IMR-90 (cell line): ENCODE data around the gene STAG2. TPM values are rescaled to one million over a fixed set of nuclear protein-coding genes. Genes with fewer than 3 reads are reported as not detected.

Source experiments
- ATAC-seq: fragments of 200-7000 bp; cut with Tn5 transposase; 2 replicates; pipeline ENCODE4 v1.9.1; 2020; ENCODE audit warnings: low read depth, mild to moderate bottlenecking, moderate library complexity
- BruUV-seq: library from RNA; stranded (reverse); fragments of 400-500 nt; replicated peaks from 2 replicates; lab custom pipeline; 2021; lab: Mats Ljungman, UMichigan
- CTCF ChIA-PET: fragments of 300-600 bp; formaldehyde crosslinking; extraction: SDS; loops from one replicate; lab custom pipeline; 2021; ENCODE audit warnings: antibody characterized with exemption; lab: Yijun Ruan, JAX
- POLR2A ChIA-PET: fragments of 300-600 bp; sonication (Branson Sonifier 250); formaldehyde crosslinking; loops from one replicate; lab custom pipeline; 2022; ENCODE audit warnings: antibody characterized with exemption; ENCODE audit not compliant: unreplicated experiment; lab: Charles Lee
- DNase-seq: peaks from one replicate; pipeline ENCODE4 v3.0.0; 2013
- H2AFZ ChIP-seq: replicated peaks from 2 replicates; pipeline ENCODE3; 2013; ENCODE audit warnings: low read length, mild to moderate bottlenecking; ENCODE audit not compliant: poor library complexity
- H2AK5ac ChIP-seq: 2 replicates; pipeline ENCODE4 v1.6.1; 2013; ENCODE audit warnings: low read depth, low read length, inconsistent platforms
- H2AK9ac ChIP-seq: replicated peaks from 2 replicates; pipeline ENCODE3; 2013; ENCODE audit warnings: mild to moderate bottlenecking, low read depth, low read length, moderate library complexity; ENCODE audit not compliant: poor library complexity
- H2BK120ac ChIP-seq: 2 replicates; pipeline ENCODE4 v1.6.1; 2013; ENCODE audit warnings: low read depth, low read length, inconsistent platforms
- H2BK15ac ChIP-seq: 3 replicates; pipeline ENCODE4 v1.6.1; 2013; ENCODE audit warnings: low read depth, low read length, inconsistent platforms
- H2BK20ac ChIP-seq: 2 replicates; pipeline ENCODE4 v1.6.1; 2013; ENCODE audit warnings: low read depth, mild to moderate bottlenecking, inconsistent platforms, low read length, moderate library complexity
- H2BK5ac ChIP-seq: 2 replicates; pipeline ENCODE4 v1.6.1; 2013; ENCODE audit warnings: mild to moderate bottlenecking, low read depth, low read length, inconsistent platforms; ENCODE audit not compliant: poor library complexity, severe bottlenecking
- H3K14ac ChIP-seq: replicated peaks from 2 replicates; pipeline ENCODE4 v1.6.1; 2013; ENCODE audit warnings: low read depth, low read length, inconsistent platforms
- H3K18ac ChIP-seq: 2 replicates; pipeline ENCODE4 v1.6.1; 2013; ENCODE audit warnings: low read depth, low read length, control low read depth
- H3K23ac ChIP-seq: 2 replicates; pipeline ENCODE4 v1.6.1; 2013; ENCODE audit warnings: low read depth, low read length, inconsistent platforms
- H3K27ac ChIP-seq: 2 replicates; pipeline ENCODE4 v1.5.1; 2013; ENCODE audit warnings: mild to moderate bottlenecking, control low read depth, low read length; ENCODE audit not compliant: insufficient read depth
- H3K27me3 ChIP-seq: 2 replicates; pipeline ENCODE4 v1.6.1; 2013; ENCODE audit warnings: low read length; ENCODE audit not compliant: control insufficient read depth, insufficient read depth
- H3K36me3 ChIP-seq: 2 replicates; pipeline ENCODE4 v1.6.1; 2013; ENCODE audit warnings: low read length, mixed read lengths; ENCODE audit not compliant: control insufficient read depth, insufficient read depth
- H3K4ac ChIP-seq: 2 replicates; pipeline ENCODE4 v1.6.1; 2013; ENCODE audit warnings: low read depth, low read length, inconsistent platforms
- H3K4me1 ChIP-seq: 2 replicates; pipeline ENCODE4 v1.6.1; 2013; ENCODE audit warnings: low read length, mixed read lengths; ENCODE audit not compliant: control insufficient read depth, insufficient read depth
- H3K4me2 ChIP-seq: 2 replicates; pipeline ENCODE4 v1.6.1; 2013; ENCODE audit warnings: low read depth, mild to moderate bottlenecking, control low read depth, low read length, moderate library complexity
- H3K4me3 ChIP-seq: 2 replicates; pipeline ENCODE4 v1.5.1; 2013; ENCODE audit warnings: low read depth, mild to moderate bottlenecking, control low read depth, low read length, moderate library complexity; ENCODE audit not compliant: insufficient read depth
- H3K56ac ChIP-seq: 2 replicates; pipeline ENCODE4 v1.6.1; 2013; ENCODE audit warnings: low read length, inconsistent platforms; ENCODE audit not compliant: insufficient read depth; ENCODE audit errors: extremely low read depth
- H3K79me1 ChIP-seq, 2 experiments: 2 replicates each; pipeline ENCODE4 v1.6.1; 2013; ENCODE audit warnings: low read length in 2 of 2, inconsistent platforms in 1 of 2, low read depth in 1 of 2
- H3K9ac ChIP-seq: 2 replicates; pipeline ENCODE4 v1.6.1; 2013; ENCODE audit warnings: low read depth, low read length, control low read depth
- H3K9me1 ChIP-seq: 2 replicates; pipeline ENCODE4 v1.6.1; 2013; ENCODE audit warnings: low read length, inconsistent platforms; ENCODE audit not compliant: insufficient read depth
- H3K9me3 ChIP-seq: 2 replicates; pipeline ENCODE4 v1.6.1; 2013; ENCODE audit warnings: low read length; ENCODE audit not compliant: control insufficient read depth, insufficient read depth
- H4K20me1 ChIP-seq: 2 replicates; pipeline ENCODE4 v1.6.1; 2013; ENCODE audit warnings: low read length, inconsistent platforms; ENCODE audit not compliant: insufficient read depth
- H4K5ac ChIP-seq: 2 replicates; pipeline ENCODE4 v1.6.1; 2013; ENCODE audit warnings: mild to moderate bottlenecking, low read depth, low read length, control low read depth
- H4K8ac ChIP-seq, 2 experiments: 2 replicates each; pipeline ENCODE4 v1.6.1; 2013; ENCODE audit warnings: low read depth in 2 of 2, low read length in 2 of 2, control low read depth in 1 of 2, inconsistent platforms in 1 of 2
- H4K91ac ChIP-seq: 2 replicates; pipeline ENCODE4 v1.6.1; 2013; ENCODE audit warnings: low read depth, low read length, inconsistent platforms; ENCODE audit not compliant: insufficient read depth
- BHLHE40 ChIP-seq: fragments of 150-350 bp; IDR thresholded peaks from 2 replicates; pipeline ENCODE4 v1.6.1; 2016; ENCODE audit warnings: mild to moderate bottlenecking, low read depth, low read length
- CEBPB ChIP-seq: IDR thresholded peaks from 2 replicates; pipeline ENCODE4 v1.6.1; 2012; ENCODE audit warnings: low read depth, low read length, improper control_type of control experiment
- CHD1 ChIP-seq: IDR thresholded peaks from 2 replicates; pipeline ENCODE4 v1.6.1; 2012; ENCODE audit warnings: low read depth, low read length, improper control_type of control experiment
- FOS ChIP-seq: fragments of 150-350 bp; IDR thresholded peaks from 2 replicates; pipeline ENCODE4 v1.6.1; 2016; ENCODE audit warnings: low read depth, low read length
- MAFK ChIP-seq: IDR thresholded peaks from 2 replicates; pipeline ENCODE4 v1.6.1; 2012; ENCODE audit warnings: low read depth, low read length, improper control_type of control experiment
- MAZ ChIP-seq: IDR thresholded peaks from 2 replicates; pipeline ENCODE4 v1.6.1; 2012; ENCODE audit warnings: low read depth, mild to moderate bottlenecking, low read length, improper control_type of control experiment, moderate library complexity, borderline replicate concordance
- MXI1 ChIP-seq: IDR thresholded peaks from 2 replicates; pipeline ENCODE4 v1.6.1; 2012; ENCODE audit warnings: low read depth, mild to moderate bottlenecking, low read length, moderate library complexity, borderline replicate concordance
- NFE2L2 ChIP-seq: fragments of 150-350 bp; IDR thresholded peaks from 2 replicates; pipeline ENCODE4 v1.6.1; 2016; ENCODE audit warnings: low read depth, mild to moderate bottlenecking, low read length
- POLR2A ChIP-seq: IDR thresholded peaks from 2 replicates; pipeline ENCODE4 v1.6.1; 2012; ENCODE audit warnings: mild to moderate bottlenecking, low read depth, low read length
- RAD21 ChIP-seq: IDR thresholded peaks from 2 replicates; pipeline ENCODE4 v1.6.1; 2012; ENCODE audit warnings: low read length, improper control_type of control experiment
- RCOR1 ChIP-seq: IDR thresholded peaks from 2 replicates; pipeline ENCODE4 v1.6.1; 2012; ENCODE audit warnings: mild to moderate bottlenecking, low read length, improper control_type of control experiment; ENCODE audit not compliant: insufficient replicate concordance
- RFX5 ChIP-seq: IDR thresholded peaks from 2 replicates; pipeline ENCODE4 v1.8.0; 2012; ENCODE audit warnings: low read depth, mild to moderate bottlenecking, low read length, moderate library complexity
- SMC3 ChIP-seq: fragments of 150-350 bp; IDR thresholded peaks from 2 replicates; pipeline ENCODE4 v1.6.1; 2016; ENCODE audit warnings: low read depth, mild to moderate bottlenecking, antibody characterized with exemption, low read length, moderate library complexity
- WGBS, 2 experiments: methylation state at CpG; one replicate each; pipeline versions ENCODE4 v1.1.5 to v1.1.7; 2013; ENCODE audit warnings: missing lambda C conversion rate in 2 of 2; ENCODE audit not compliant: insufficient read length in 1 of 2; ENCODE audit errors: extremely low coverage in 2 of 2; 5-methylcytosine and 5-hydroxymethylcytosine counted together
- dilution Hi-C: fragments of 300-500 bp; cut with HindIII; formaldehyde crosslinking; loops from one replicate; pipeline ENCODE4 v1.14.3; 2018; ENCODE audit warnings: low sequenced_read_pairs; ENCODE audit not compliant: unreplicated experiment
- in situ Hi-C: fragments of 300-500 bp; cut with MboI; formaldehyde crosslinking; loops from 3 replicates; pipeline ENCODE4 v1.14.3; 2019; ENCODE audit warnings: low sequenced_read_pairs, inconsistent platforms, mixed read lengths
- intact Hi-C: fragments of 100-400 bp; cut with micrococcal nuclease; formaldehyde crosslinking; loops from 2 replicates; pipeline ENCODE4 v1.10.0; 2022
- polyA plus RNA-seq, 3 experiments: library from polyadenylated mRNA; depleted of rRNA; stranded (reverse); fragments of >200 nt; gene quantifications; 2 replicates each; pipeline ENCODE4 v1.2.3, GENCODE V29; 2012; ENCODE audit warnings: low replicate concordance in 1 of 3
- total RNA-seq: library from RNA; depleted of rRNA; stranded (reverse); fragments of >200 nt; gene quantifications from 2 replicates; pipeline ENCODE4 v1.2.3, GENCODE V29; 2012
- TF ChIP-seq, protein P1 (sequence below): conservative IDR thresholded peaks from 2 replicates; pipeline ENCODE4 v1.5.1; 2012; ENCODE audit warnings: mild to moderate bottlenecking, low read depth, low read length, improper control_type of control experiment
- TF ChIP-seq, protein P2 (sequence below): fragments of 150-350 bp; IDR thresholded peaks from 2 replicates; pipeline ENCODE4 v1.6.1; 2016; ENCODE audit warnings: low read depth, mild to moderate bottlenecking, low read length, moderate library complexity, borderline replicate concordance
- TF ChIP-seq, protein P3 (sequence below): fragments of 150-350 bp; IDR thresholded peaks from 2 replicates; pipeline ENCODE4 v1.6.1; 2017; ENCODE audit warnings: mild to moderate bottlenecking, antibody characterized with exemption, low read length, low read depth

The STAG2 gene
- total and polyA plus RNA-seq, 2 of the 4 experiments (the other 2 are of a cell fraction) = 19.6 to 71.2 TPM

DNA sequence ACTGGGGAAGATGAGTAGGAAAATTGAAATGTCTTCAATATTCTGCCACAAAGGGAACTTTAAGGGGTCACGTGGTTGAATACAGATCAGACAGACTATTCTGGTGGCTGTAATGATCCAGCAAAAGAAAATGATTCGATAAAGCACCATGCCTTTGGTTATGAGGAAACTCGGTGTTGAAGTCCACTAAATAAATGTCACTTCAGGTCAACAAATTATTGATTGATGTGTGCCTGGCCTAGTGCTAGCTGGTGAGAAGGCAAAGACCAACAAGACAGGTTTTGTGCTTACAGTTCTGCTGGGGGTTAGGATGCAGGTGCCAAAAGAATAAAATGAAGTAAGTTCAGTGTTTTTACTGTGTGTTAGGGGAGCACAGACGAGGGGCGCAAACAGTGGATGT lies 142.5 kb downstream of the STAG2 start:
- Histone ChIP-seq H3K9me1 (no peaks in the 10 kb centered on the region), H4K5ac (no peak overlapping the region), H3K27ac (no peak overlapping the region), H3K9me3 (no peaks in the 10 kb centered on the region), H2AK9ac (no peak overlapping the region), H3K14ac (no peak overlapping the region), H3K27me3 (no peaks in the 10 kb centered on the region), H3K4me1 (no peaks in the 10 kb centered on the region), H2BK120ac (no peak overlapping the region), H2BK20ac (no peak overlapping the region), H3K4me2 (no peak overlapping the region), H2BK15ac (no peak overlapping the region), H3K9ac (no peak overlapping the region), H3K18ac (no peak overlapping the region), H4K8ac (no peak overlapping the region), H3K4ac (no peak overlapping the region), H4K91ac (no peak overlapping the region), H3K4me3 (no peak overlapping the region), H2AK5ac (no peak overlapping the region), H3K79me1 (no peaks in the 10 kb centered on the region), H3K36me3 (no peaks in the 10 kb centered on the region), H4K20me1 (no peaks in the 10 kb centered on the region), H2AFZ (no peak overlapping the region), H2BK5ac (no peak overlapping the region), H3K56ac (no peak overlapping the region), H3K23ac (no peak overlapping the region)
- TF ChIP-seq RFX5 (no peak), SMC3 (no peak), FOS (no peak), POLR2A (no peak), CEBPB (no peak), MAFK (no peak), CHD1 (no peak), MXI1 (no peak), NFE2L2 (no peak), MAZ (no peak), RCOR1 (no peak), RAD21 (no peak), BHLHE40 (no peak)
- TF ChIP-seq, protein P1, sequence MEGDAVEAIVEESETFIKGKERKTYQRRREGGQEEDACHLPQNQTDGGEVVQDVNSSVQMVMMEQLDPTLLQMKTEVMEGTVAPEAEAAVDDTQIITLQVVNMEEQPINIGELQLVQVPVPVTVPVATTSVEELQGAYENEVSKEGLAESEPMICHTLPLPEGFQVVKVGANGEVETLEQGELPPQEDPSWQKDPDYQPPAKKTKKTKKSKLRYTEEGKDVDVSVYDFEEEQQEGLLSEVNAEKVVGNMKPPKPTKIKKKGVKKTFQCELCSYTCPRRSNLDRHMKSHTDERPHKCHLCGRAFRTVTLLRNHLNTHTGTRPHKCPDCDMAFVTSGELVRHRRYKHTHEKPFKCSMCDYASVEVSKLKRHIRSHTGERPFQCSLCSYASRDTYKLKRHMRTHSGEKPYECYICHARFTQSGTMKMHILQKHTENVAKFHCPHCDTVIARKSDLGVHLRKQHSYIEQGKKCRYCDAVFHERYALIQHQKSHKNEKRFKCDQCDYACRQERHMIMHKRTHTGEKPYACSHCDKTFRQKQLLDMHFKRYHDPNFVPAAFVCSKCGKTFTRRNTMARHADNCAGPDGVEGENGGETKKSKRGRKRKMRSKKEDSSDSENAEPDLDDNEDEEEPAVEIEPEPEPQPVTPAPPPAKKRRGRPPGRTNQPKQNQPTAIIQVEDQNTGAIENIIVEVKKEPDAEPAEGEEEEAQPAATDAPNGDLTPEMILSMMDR = no peak
- TF ChIP-seq, protein P2, sequence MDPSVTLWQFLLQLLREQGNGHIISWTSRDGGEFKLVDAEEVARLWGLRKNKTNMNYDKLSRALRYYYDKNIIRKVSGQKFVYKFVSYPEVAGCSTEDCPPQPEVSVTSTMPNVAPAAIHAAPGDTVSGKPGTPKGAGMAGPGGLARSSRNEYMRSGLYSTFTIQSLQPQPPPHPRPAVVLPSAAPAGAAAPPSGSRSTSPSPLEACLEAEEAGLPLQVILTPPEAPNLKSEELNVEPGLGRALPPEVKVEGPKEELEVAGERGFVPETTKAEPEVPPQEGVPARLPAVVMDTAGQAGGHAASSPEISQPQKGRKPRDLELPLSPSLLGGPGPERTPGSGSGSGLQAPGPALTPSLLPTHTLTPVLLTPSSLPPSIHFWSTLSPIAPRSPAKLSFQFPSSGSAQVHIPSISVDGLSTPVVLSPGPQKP = no peak
- TF ChIP-seq, protein P3, sequence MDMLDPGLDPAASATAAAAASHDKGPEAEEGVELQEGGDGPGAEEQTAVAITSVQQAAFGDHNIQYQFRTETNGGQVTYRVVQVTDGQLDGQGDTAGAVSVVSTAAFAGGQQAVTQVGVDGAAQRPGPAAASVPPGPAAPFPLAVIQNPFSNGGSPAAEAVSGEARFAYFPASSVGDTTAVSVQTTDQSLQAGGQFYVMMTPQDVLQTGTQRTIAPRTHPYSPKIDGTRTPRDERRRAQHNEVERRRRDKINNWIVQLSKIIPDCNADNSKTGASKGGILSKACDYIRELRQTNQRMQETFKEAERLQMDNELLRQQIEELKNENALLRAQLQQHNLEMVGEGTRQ = no peak
- DNase-seq (no peak), ATAC-seq (no peak)
- no TSS peak for BruUV-seq
- in situ Hi-C loops (no loop called here), intact Hi-C loops (no loop called here), dilution Hi-C loops (no loop called here)
- 50% methylated on average over 1 of the region's 5 CpGs; no CpG with 5 or more reads in 1 of the 2 experiments for WGBS, 2 experiments
- ChIA-PET POLR2A (no interaction called here), CTCF (no interaction called here)
